Lower lobe of right lung (tissue), 2 donors: ENCODE results near the gene MBD5. TPM values are rescaled to one million over a fixed set of nuclear protein-coding genes. Genes with fewer than 3 reads are reported as not detected.
A peak's percentile ranks its signal among the peaks of the same experiment; 100 is the strongest.

Source experiments
- ATAC-seq, 2 donors: fragments of 200-7000 bp; cut with Tn5 transposase; one replicate each; pipeline ENCODE4 v1.9.1; 2020 to 2022; ENCODE audit warnings: mild to moderate bottlenecking in 2 of 2, moderate library complexity in 2 of 2
- DNase-seq: peaks from one replicate; pipeline ENCODE4 v3.0.0-alpha.2; 2020
- H3K27ac ChIP-seq: fragments of 200-600 bp; one replicate; pipeline ENCODE4 v1.8.0; 2022
- H3K27me3 ChIP-seq: fragments of 200-600 bp; one replicate; pipeline ENCODE4 v1.8.0; 2022; ENCODE audit warnings: low read depth
- H3K36me3 ChIP-seq: fragments of 200-600 bp; one replicate; pipeline ENCODE4 v1.8.0; 2022; ENCODE audit warnings: mild to moderate bottlenecking
- H3K4me1 ChIP-seq: fragments of 200-600 bp; one replicate; pipeline ENCODE4 v1.8.0; 2022
- H3K4me3 ChIP-seq: fragments of 200-600 bp; one replicate; pipeline ENCODE4 v1.8.0; 2022; ENCODE audit warnings: mild to moderate bottlenecking
- H3K9me3 ChIP-seq: fragments of 200-600 bp; one replicate; pipeline ENCODE4 v1.8.0; 2022
- intact Hi-C: fragments of 100-400 bp; cut with DNase I; formaldehyde crosslinking; loops from one replicate; pipeline ENCODE4 v1.11.0; 2022
- total RNA-seq: library from RNA; stranded (reverse); fragmentation: NEBNext Ultra II Directional; extraction: Animal tissue kit (Norgen Biotek cat#: 25700); gene quantifications from one replicate; pipeline ENCODE4 v1.2.1, GENCODE V29; 2021
- TF ChIP-seq, protein P1 (sequence below): fragments of 200-600 bp; IDR thresholded peaks from one replicate; pipeline ENCODE4 v1.8.0; 2022; ENCODE audit warnings: antibody characterized with exemption, mild to moderate bottlenecking
- donor health status: DM: no; HTN: yes; CAD: no; lungs with severe emphysema.

Gene MBD5
- total RNA-seq, 1 donor from 2014 or later, result 46.3 TPM

GRCh38 chr2:148546270-148546669 lies 525.4 kb downstream of the MBD5 start:
- DNase-seq, result no peak
- Histone ChIP-seq H3K4me1 (peaks cover 7% of the 10 kb centered on the region), H3K36me3 (no peaks in the 10 kb centered on the region), H3K4me3 (no peak overlapping the region), H3K27me3 (no peaks in the 10 kb centered on the region), H3K27ac (no peak overlapping the region), H3K9me3 (no peaks in the 10 kb centered on the region)
- ATAC-seq, result peak; percentile 16 to 65
- TF ChIP-seq, protein P1, sequence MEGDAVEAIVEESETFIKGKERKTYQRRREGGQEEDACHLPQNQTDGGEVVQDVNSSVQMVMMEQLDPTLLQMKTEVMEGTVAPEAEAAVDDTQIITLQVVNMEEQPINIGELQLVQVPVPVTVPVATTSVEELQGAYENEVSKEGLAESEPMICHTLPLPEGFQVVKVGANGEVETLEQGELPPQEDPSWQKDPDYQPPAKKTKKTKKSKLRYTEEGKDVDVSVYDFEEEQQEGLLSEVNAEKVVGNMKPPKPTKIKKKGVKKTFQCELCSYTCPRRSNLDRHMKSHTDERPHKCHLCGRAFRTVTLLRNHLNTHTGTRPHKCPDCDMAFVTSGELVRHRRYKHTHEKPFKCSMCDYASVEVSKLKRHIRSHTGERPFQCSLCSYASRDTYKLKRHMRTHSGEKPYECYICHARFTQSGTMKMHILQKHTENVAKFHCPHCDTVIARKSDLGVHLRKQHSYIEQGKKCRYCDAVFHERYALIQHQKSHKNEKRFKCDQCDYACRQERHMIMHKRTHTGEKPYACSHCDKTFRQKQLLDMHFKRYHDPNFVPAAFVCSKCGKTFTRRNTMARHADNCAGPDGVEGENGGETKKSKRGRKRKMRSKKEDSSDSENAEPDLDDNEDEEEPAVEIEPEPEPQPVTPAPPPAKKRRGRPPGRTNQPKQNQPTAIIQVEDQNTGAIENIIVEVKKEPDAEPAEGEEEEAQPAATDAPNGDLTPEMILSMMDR, result no peak
- intact Hi-C loops, result no loop called here

- H3K27me3 ChIP-seq, result no peaks in the 10 kb centered on the region
- no peaks in the 10 kb centered on the region for H3K9me3 ChIP-seq
- DNase-seq (no peak), ATAC-seq (no peak)
- H3K4me1 ChIP-seq, result peaks cover 7% of the 10 kb centered on the region
- TF ChIP-seq, protein P1, result no peak
- no peak overlapping the region for H3K4me3 ChIP-seq
- no peaks in the 10 kb centered on the region for H3K36me3 ChIP-seq
- no peak overlapping the region for H3K27ac ChIP-seq
- intact Hi-C loops, result no loop called here
Observed at GRCh38 chr2:148548716-148549400, 528.0 kb downstream of the MBD5 start.

DNA sequence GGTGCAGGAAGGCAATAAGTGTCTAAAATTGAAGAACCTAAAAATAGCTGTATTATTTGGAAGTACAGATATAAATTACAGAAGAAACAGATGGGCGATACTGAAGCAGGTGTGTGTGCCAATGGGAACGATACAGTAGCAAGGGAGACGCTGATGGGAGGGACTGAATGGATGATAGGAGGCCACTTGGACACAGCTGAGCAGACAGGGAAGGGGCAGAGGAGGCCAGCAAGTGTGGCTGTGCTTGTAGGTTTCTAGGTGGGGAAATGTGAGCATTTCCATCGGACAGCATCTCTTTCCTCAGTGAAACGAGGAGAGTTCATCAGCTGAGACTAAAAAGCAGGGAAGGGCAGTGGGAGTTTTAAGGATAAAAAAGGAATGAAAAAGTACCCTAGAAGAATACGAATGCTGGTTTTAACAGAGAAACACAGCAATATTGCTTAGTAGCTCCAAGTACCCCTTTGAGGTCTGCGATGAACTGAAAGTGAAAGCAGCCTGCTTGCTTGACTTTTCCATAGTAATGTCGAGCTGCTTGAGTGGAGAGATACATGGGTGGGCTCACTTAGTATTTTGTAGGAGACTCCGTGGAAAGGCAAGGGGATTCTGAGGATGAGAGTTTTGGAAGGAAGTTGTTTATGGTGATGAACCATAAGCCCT lies 531.9 kb downstream of the MBD5 start:
- H3K4me1 ChIP-seq, result no peaks in the 10 kb centered on the region
- intact Hi-C loops, result no loop called here
- TF ChIP-seq, protein P1, result no peak

GRCh38 chr2:148553332-148553887 lies 532.5 kb downstream of the MBD5 start:
- Histone ChIP-seq H3K27ac (peak overlapping the region; percentile 37), H3K4me3 (peak overlapping the region; percentile 50), H3K27me3 (no peaks in the 10 kb centered on the region), H3K9me3 (no peaks in the 10 kb centered on the region), H3K36me3 (no peaks in the 10 kb centered on the region), H3K4me1 (no peaks in the 10 kb centered on the region)
- intact Hi-C loops, result no loop called here
- ATAC-seq, result no peak
- TF ChIP-seq, protein P1, result no peak
- DNase-seq, result no peak

More for the DNA sequence above, 531.9 kb downstream of the MBD5 start:
- Histone ChIP-seq H3K27me3 (no peaks in the 10 kb centered on the region), H3K4me3 (peak overlapping the region; percentile 50), H3K27ac (peak overlapping the region; percentile 37), H3K36me3 (no peaks in the 10 kb centered on the region), H3K9me3 (no peaks in the 10 kb centered on the region)
- DNase-seq (no peak), ATAC-seq (peak; percentile 29 to 54)

- Histone ChIP-seq H3K27me3 (no peaks in the 10 kb centered on the region), H3K4me3 (no peak overlapping the region)
- no peak for ATAC-seq
Observed at GRCh38 chr2:148554459-148555247, 533.8 kb downstream of the MBD5 start.

More at GRCh38 chr2:148554459-148555247, 533.8 kb downstream of the MBD5 start:
- Histone ChIP-seq H3K4me1 (no peaks in the 10 kb centered on the region), H3K27ac (no peak overlapping the region), H3K36me3 (no peaks in the 10 kb centered on the region), H3K9me3 (no peaks in the 10 kb centered on the region)
- TF ChIP-seq, protein P1, result no peak
- DNase-seq, result no peak
- intact Hi-C loops, result no loop called here
